Glutamatergic neuron (in vitro differentiated cells): Measurements from ENCODE around the gene ACSS1. TPM values are rescaled to one million over a fixed set of nuclear protein-coding genes. Genes with fewer than 3 reads are reported as not detected.

Experiments used
- DNase-seq: peaks from one replicate; pipeline ENCODE4 v3.0.0; 2022
- H3K27ac Mint-ChIP-seq: one replicate; pipeline ENCODE4 v1.8.0; 2020; ENCODE audit warnings: mild to moderate bottlenecking, mixed read lengths, inconsistent platforms; ENCODE audit not compliant: unreplicated experiment
- H3K27me3 Mint-ChIP-seq: one replicate; pipeline ENCODE4 v1.8.0; 2020; ENCODE audit warnings: mild to moderate bottlenecking, moderate library complexity, mixed read lengths, inconsistent platforms; ENCODE audit not compliant: unreplicated experiment
- H3K36me3 Mint-ChIP-seq: one replicate; pipeline ENCODE4 v1.8.0; 2020; ENCODE audit warnings: mild to moderate bottlenecking, mixed read lengths, inconsistent platforms; ENCODE audit not compliant: unreplicated experiment
- H3K4me1 Mint-ChIP-seq: one replicate; pipeline ENCODE4 v1.8.0; 2020; ENCODE audit warnings: mild to moderate bottlenecking, low read depth, mixed read lengths, inconsistent platforms; ENCODE audit not compliant: unreplicated experiment
- H3K4me3 Mint-ChIP-seq: one replicate; pipeline ENCODE4 v1.8.0; 2020; ENCODE audit warnings: mild to moderate bottlenecking, mixed read lengths, inconsistent platforms; ENCODE audit not compliant: unreplicated experiment
- H3K9me3 Mint-ChIP-seq: one replicate; pipeline ENCODE4 v1.8.0; 2020; ENCODE audit warnings: mild to moderate bottlenecking, moderate library complexity, mixed read lengths, inconsistent platforms; ENCODE audit not compliant: unreplicated experiment
- CTCF ChIP-seq: fragments of 200-600 bp; sonication (generic); IDR thresholded peaks from one replicate; pipeline ENCODE4 v1.5.0; 2021; ENCODE audit not compliant: partially characterized antibody, unreplicated experiment
- total RNA-seq: library from RNA; stranded (reverse); fragmentation: NEBNext Ultra II Directional; extraction: Animal tissue kit (Norgen Biotek cat#: 25700); gene quantifications from one replicate; pipeline ENCODE4 v1.2.1, GENCODE V29; 2021; ENCODE audit not compliant: unreplicated experiment

The ACSS1 gene
- total RNA-seq, 1 donor from 2014 or later = not detected

- peaks cover 11% of the 10 kb centered on the region for H3K36me3 Mint-ChIP-seq
- H3K27me3 Mint-ChIP-seq = peaks cover 41% of the 10 kb centered on the region
- no peak for DNase-seq
- H3K4me3 Mint-ChIP-seq = peak overlapping the region; percentile 52
- H3K9me3 Mint-ChIP-seq = peaks cover 5% of the 10 kb centered on the region
- TF ChIP-seq CTCF = no peak
- no peak overlapping the region for H3K27ac Mint-ChIP-seq
- no peaks in the 10 kb centered on the region for H3K4me1 Mint-ChIP-seq
Measured at GRCh38 chr20:25083141-25083772, 25.3 kb upstream of the ACSS1 start.

GRCh38 chr20:25082498-25082873 is 24.5 kb upstream of the ACSS1 start:
- Mint-ChIP-seq H3K27ac (no peak overlapping the region), H3K27me3 (peaks cover 39% of the 10 kb centered on the region), H3K4me1 (no peaks in the 10 kb centered on the region), H3K4me3 (peak overlapping the region; percentile 67), H3K36me3 (peaks cover 11% of the 10 kb centered on the region), H3K9me3 (peaks cover 5% of the 10 kb centered on the region)
- TF ChIP-seq CTCF = no peak
- no peak for DNase-seq

- Mint-ChIP-seq H3K9me3 (peaks cover 5% of the 10 kb centered on the region), H3K27me3 (peaks cover 41% of the 10 kb centered on the region), H3K27ac (no peak within 1 kb of the TSS), H3K36me3 (peaks cover 11% of the 10 kb centered on the region), H3K4me1 (no peaks in the 10 kb centered on the region), H3K4me3 (peak within 1 kb of the TSS; percentile 67)
- DNase-seq = peak; percentile 36
- no peak for TF ChIP-seq CTCF
Measured at GRCh38 chr20:25081730-25082497, 24.0 kb upstream of the ACSS1 start, which contains the start of gene VSX1. Gene VSX1, minus strand, starts transcription at chr20:25082141. Its CDS starts 45 bp downstream, at chr20:25082096.

GRCh38 chr20:25081065-25081729 is 23.3 kb upstream of the ACSS1 start:
- Mint-ChIP-seq H3K36me3 (peaks cover 7% of the 10 kb centered on the region), H3K4me1 (no peaks in the 10 kb centered on the region), H3K4me3 (peak overlapping the region; percentile 59), H3K27ac (no peak overlapping the region), H3K27me3 (peaks cover 37% of the 10 kb centered on the region), H3K9me3 (peaks cover 5% of the 10 kb centered on the region)
- TF ChIP-seq CTCF = no peak
- DNase-seq = peak; percentile 60
